ENCODE data around the gene NME3. TPM values are rescaled to one million over a fixed set of nuclear protein-coding genes. Genes with fewer than 3 reads are reported as not detected.

NME3 gene
- total and polyA plus RNA-seq, 2 of the 13 experiments (the other 11 are each of a cell fraction or from before 2014, with no cell fraction given) = 10.4 to 15.9 TPM

- in situ Hi-C loops (cut with HindIII; ENCODE audit: extremely low pct_ligation_motif_present, low pct_unique_long_range_greater_than_20kb) (no loop called here), intact Hi-C loops (cut with micrococcal nuclease; ENCODE audit: unreplicated experiment) (no loop called here)
- Histone ChIP-seq H3K27ac (ENCODE audit: extremely low read length, insufficient read depth, low read length) (no peak overlapping the region), H3K9me3 (ENCODE audit: low read length) (no peaks in the 10 kb centered on the region), H3K36me3 (replicated peaks in 1 of 2; ENCODE audit: control insufficient read depth in 1 of 2, insufficient read depth in 2 of 2, low read length in 2 of 2) (peaks cover 23 to 38% of the 10 kb centered on the region in 2 experiments; a peak in 4 of 5 replicates), H3K4me1 (ENCODE audit: insufficient read depth, low read length) (peaks cover 2% of the 10 kb centered on the region), H3K4me2 (ENCODE audit: low read depth, low read length) (no peak overlapping the region), H2AFZ (ENCODE audit: low read length) (no peak overlapping the region), H3K79me2 (ENCODE audit: insufficient read depth, low read length) (no peaks in the 10 kb centered on the region), H3K4me3 (replicated peaks in 1 of 3; ENCODE audit: insufficient read depth in 1 of 3, low read depth in 2 of 3, low read length in 3 of 3) (no peak overlapping the region), H4K20me1 (ENCODE audit: insufficient read depth, low read length) (no peaks in the 10 kb centered on the region), H3K9ac (ENCODE audit: insufficient read depth, low read depth, low read length) (no peak overlapping the region), H3K27me3 (ENCODE audit: control insufficient read depth in 1 of 2, insufficient read depth in 2 of 2, low read length in 2 of 2) (no peaks in the 10 kb centered on the region)
- DNase-seq (ENCODE audit: low spot score) (no peak), FAIRE-seq (no peak), ATAC-seq (no peak)
- WGBS (ENCODE audit: low lambda C conversion rate) = 98% methylated on average over 7 of the region's 24 CpGs
- ChIA-PET CTCF (ENCODE audit: low intra/inter-chr PET ratio, low total read pairs) (no interaction called here), POLR2A (no interaction called here)
- no TSS peak for BruUV-seq (replicated peaks)
- no peak for TF ChIP-seq ZFY (CRISPR knock-in tag; IDR thresholded peaks at IDR 0.05)
- no peak for TF ChIP-seq HBP1 (CRISPR knock-in tag; IDR thresholded peaks at IDR 0.05; ENCODE audit: low read depth)
- 0 out of 4 replicates have a peak, but pooled peaks of 1 of the 2 experiments have one; percentile 16 for TF ChIP-seq NR2F1 (CRISPR knock-in tag; IDR thresholded peaks at IDR 0.05)
- no peak for TF ChIP-seq TSC22D2 (CRISPR knock-in tag; IDR thresholded peaks at IDR 0.05; ENCODE audit: borderline replicate concordance)
- peak; percentile 37 for TF ChIP-seq AGO2 (optimal IDR thresholded peaks at IDR 0.05; ENCODE audit: low read depth, low read length)
- no peak for TF ChIP-seq CBX1 (IDR thresholded peaks at IDR 0.05; ENCODE audit: low read depth)
- no peak for TF ChIP-seq ZNF552 (CRISPR knock-in tag; IDR thresholded peaks at IDR 0.05; ENCODE audit: borderline replicate concordance)
- TF ChIP-seq KDM1A (CRISPR knock-in tag; IDR thresholded peaks at IDR 0.05) = no peak
- no peak for TF ChIP-seq FOXK1 (CRISPR knock-in tag; IDR thresholded peaks at IDR 0.05; ENCODE audit: borderline replicate concordance, low read depth)
- TF ChIP-seq FUBP1 (CRISPR knock-in tag; IDR thresholded peaks at IDR 0.05; ENCODE audit: borderline replicate concordance) = no peak
- TF ChIP-seq ERF (CRISPR knock-in tag; IDR thresholded peaks at IDR 0.05) = no peak
These were observed 8.3 kb downstream of the NME3 start for GRCh38 chr16:1762879-1763520.

All from HepG2 (cell line).